ENCODE measurements around the gene SLC25A12. TPM values are rescaled to one million over a fixed set of nuclear protein-coding genes. Genes with fewer than 3 reads are reported as not detected.

Gene SLC25A12
- total RNA-seq, 2 experiments from 2014 or later: 28.1 to 32.3 TPM

DNA sequence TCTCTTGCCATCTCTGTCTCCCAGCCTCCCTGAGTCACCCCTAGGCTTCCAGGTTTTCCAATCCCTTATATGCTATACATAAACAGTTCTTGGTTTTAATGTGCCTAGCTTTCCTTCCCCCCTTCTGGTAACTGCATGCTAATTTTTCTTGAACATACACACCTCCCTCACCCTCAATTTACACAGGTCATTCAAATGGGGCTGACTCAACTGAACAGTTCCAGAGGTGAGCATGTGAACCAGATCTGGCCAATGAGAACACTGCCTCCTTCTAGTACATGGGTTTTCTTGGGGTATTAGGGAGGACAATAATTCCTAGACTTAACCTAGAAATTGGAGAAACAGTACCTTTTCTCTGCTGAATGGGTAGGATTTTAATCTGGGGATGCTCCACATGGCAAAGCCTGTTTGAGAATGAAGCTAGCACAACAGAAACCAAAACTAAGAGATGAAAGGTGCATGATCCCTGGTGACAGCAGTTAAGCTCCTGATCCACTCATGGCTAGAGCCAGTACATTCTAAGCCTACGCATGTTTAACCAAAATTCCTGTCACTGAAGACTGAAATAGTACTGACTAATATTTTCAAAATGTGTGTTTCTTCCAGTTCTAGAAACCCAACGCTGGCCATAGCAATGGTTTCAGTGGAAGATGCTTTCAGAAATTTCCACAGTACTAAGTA is 11.8 kb downstream of the SLC25A12 start:
- no peak overlapping the region for H3K4me3 ChIP-seq (ENCODE audit: low read depth, low read length, poor library complexity, severe bottlenecking)
- CTCF ChIA-PET (ENCODE audit: unreplicated experiment): no interaction called here

DNA sequence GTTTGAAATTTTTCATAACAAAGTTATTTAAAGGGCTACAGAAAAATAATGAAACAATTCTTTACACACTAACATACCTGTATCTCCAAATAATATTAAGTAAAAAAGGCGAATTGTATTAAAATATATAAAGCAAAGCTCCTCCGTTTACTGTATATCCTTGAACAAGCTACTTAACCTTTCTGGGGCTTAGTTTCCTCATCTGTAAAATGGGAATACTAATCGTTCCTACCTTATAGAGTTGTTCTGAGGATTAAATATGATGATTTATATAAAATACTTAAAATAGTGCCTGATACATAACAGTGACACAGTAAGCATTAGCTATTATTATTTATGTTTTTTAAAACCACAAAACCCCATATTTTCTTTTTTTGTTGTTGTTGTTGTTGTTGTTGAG is 13.3 kb downstream of the SLC25A12 start:
- no peaks in the 10 kb centered on the region for H3K4me1 ChIP-seq (ENCODE audit: insufficient read depth, low read length, poor library complexity, severe bottlenecking)
- peaks cover 49% of the 10 kb centered on the region for H3K79me2 ChIP-seq (ENCODE audit: insufficient read depth, low read depth, low read length)
- H3K4me3 ChIP-seq (ENCODE audit: low read depth, low read length, poor library complexity, severe bottlenecking): no peak overlapping the region
- H4K20me1 ChIP-seq (ENCODE audit: insufficient read depth, low read length): peaks cover 9% of the 10 kb centered on the region; the same call in 1 of the 2 replicates
- H3K36me3 ChIP-seq (ENCODE audit: insufficient read depth, low read length): peaks cover 49% of the 10 kb centered on the region
- no peak overlapping the region for H3K4me2 ChIP-seq (ENCODE audit: low read length)
- TF ChIP-seq, protein P1, sequence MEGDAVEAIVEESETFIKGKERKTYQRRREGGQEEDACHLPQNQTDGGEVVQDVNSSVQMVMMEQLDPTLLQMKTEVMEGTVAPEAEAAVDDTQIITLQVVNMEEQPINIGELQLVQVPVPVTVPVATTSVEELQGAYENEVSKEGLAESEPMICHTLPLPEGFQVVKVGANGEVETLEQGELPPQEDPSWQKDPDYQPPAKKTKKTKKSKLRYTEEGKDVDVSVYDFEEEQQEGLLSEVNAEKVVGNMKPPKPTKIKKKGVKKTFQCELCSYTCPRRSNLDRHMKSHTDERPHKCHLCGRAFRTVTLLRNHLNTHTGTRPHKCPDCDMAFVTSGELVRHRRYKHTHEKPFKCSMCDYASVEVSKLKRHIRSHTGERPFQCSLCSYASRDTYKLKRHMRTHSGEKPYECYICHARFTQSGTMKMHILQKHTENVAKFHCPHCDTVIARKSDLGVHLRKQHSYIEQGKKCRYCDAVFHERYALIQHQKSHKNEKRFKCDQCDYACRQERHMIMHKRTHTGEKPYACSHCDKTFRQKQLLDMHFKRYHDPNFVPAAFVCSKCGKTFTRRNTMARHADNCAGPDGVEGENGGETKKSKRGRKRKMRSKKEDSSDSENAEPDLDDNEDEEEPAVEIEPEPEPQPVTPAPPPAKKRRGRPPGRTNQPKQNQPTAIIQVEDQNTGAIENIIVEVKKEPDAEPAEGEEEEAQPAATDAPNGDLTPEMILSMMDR (conservative IDR thresholded peaks at IDR 0.05; ENCODE audit: low read length): no peak
- no peak for TF ChIP-seq EZH2phosphoT487 (IDR thresholded peaks at IDR 0.05; ENCODE audit: borderline replicate concordance, low read depth, low read length)
- no peak overlapping the region for H3K27ac ChIP-seq (ENCODE audit: low read depth, low read length, poor library complexity, severe bottlenecking)
- ChIA-PET POLR2A (interaction anchor here (0.6 to 4.4 kb wide), 7 partner anchors 12 to 1816 kb away, joined by 3 to 24 read pairs (median 3); partner anchors contain the start of gene SLC25A12), CTCF (ENCODE audit: unreplicated experiment) (no interaction called here)
- intact Hi-C loops (cut with micrococcal nuclease; ENCODE audit: unreplicated experiment): no loop called here
- H2AFZ ChIP-seq (ENCODE audit: low read length): no peak overlapping the region
- H3K9me3 ChIP-seq (ENCODE audit: low read length): no peaks in the 10 kb centered on the region
- no TSS peak for BruUV-seq (replicated peaks)
- H3K9me2 ChIP-seq (ENCODE audit: insufficient read depth, low read length): no peaks in the 10 kb centered on the region
- DNase-seq (ENCODE audit: low spot score): no peak

More for the DNA sequence above, 11.8 kb downstream of the SLC25A12 start:
- Histone ChIP-seq H4K20me1 (ENCODE audit: insufficient read depth, low read length) (peaks cover 9% of the 10 kb centered on the region; the same call in 1 of the 2 replicates), H3K4me2 (ENCODE audit: low read length) (no peak overlapping the region), H3K36me3 (ENCODE audit: insufficient read depth, low read length) (peaks cover 43% of the 10 kb centered on the region), H3K4me1 (ENCODE audit: insufficient read depth, low read length, poor library complexity, severe bottlenecking) (no peaks in the 10 kb centered on the region), H3K79me2 (ENCODE audit: insufficient read depth, low read depth, low read length) (peaks cover 41% of the 10 kb centered on the region), H2AFZ (ENCODE audit: low read length) (no peak overlapping the region), H3K27ac (ENCODE audit: low read depth, low read length, poor library complexity, severe bottlenecking) (no peak overlapping the region), H3K9me3 (ENCODE audit: low read length) (no peaks in the 10 kb centered on the region), H3K9me2 (ENCODE audit: insufficient read depth, low read length) (no peaks in the 10 kb centered on the region)
- no peak for TF ChIP-seq EZH2phosphoT487 (IDR thresholded peaks at IDR 0.05; ENCODE audit: borderline replicate concordance, low read depth, low read length)
- TF ChIP-seq, protein P1 (conservative IDR thresholded peaks at IDR 0.05; ENCODE audit: low read length): no peak
- no TSS peak for BruUV-seq (replicated peaks)
- DNase-seq (ENCODE audit: low spot score): no peak
- POLR2A ChIA-PET: interaction anchor here (0.6 to 4.4 kb wide), 3 partner anchors 10 to 189 kb away, joined by 3 to 24 read pairs (median 3); partner anchors contain the start of gene SLC25A12
- intact Hi-C loops (cut with micrococcal nuclease; ENCODE audit: unreplicated experiment): no loop called here

DNA sequence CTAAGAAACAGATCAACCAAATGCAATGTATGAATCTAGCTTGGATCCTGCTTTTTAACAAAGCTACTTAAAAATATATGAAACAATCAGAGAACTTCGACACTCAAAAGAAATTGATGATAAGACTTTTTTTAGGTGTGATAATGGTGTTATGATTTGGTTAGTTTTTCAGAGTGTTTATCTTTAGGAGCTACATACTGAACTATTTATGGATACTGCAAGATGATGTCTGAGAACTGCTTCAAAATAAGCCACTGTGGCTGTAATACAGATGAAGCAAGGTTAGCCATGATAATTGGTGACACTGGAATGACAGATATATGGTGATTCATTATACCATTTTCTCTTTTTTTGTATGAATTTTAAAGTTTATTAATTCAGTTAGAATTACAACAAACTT is 14.2 kb downstream of the SLC25A12 start:
- intact Hi-C loops (cut with micrococcal nuclease; ENCODE audit: unreplicated experiment): no loop called here
- Histone ChIP-seq H3K4me3 (ENCODE audit: low read depth, low read length, poor library complexity, severe bottlenecking) (no peak overlapping the region), H3K9me2 (ENCODE audit: insufficient read depth, low read length) (no peaks in the 10 kb centered on the region), H3K79me2 (ENCODE audit: insufficient read depth, low read depth, low read length) (peaks cover 49% of the 10 kb centered on the region), H3K4me1 (ENCODE audit: insufficient read depth, low read length, poor library complexity, severe bottlenecking) (no peaks in the 10 kb centered on the region), H3K4me2 (ENCODE audit: low read length) (no peak overlapping the region), H3K36me3 (ENCODE audit: insufficient read depth, low read length) (peaks cover 53% of the 10 kb centered on the region), H2AFZ (ENCODE audit: low read length) (no peak overlapping the region), H4K20me1 (ENCODE audit: insufficient read depth, low read length) (peaks cover 9% of the 10 kb centered on the region; the same call in 1 of the 2 replicates), H3K9me3 (ENCODE audit: low read length) (no peaks in the 10 kb centered on the region), H3K27ac (ENCODE audit: low read depth, low read length, poor library complexity, severe bottlenecking) (no peak overlapping the region)
- TF ChIP-seq EZH2phosphoT487 (IDR thresholded peaks at IDR 0.05; ENCODE audit: borderline replicate concordance, low read depth, low read length): no peak
- TF ChIP-seq, protein P1 (conservative IDR thresholded peaks at IDR 0.05; ENCODE audit: low read length): no peak
- BruUV-seq (replicated peaks): no TSS peak
- POLR2A ChIA-PET: interaction anchor here (1.0 to 1.3 kb wide), 2 partner anchors 12 to 13 kb away, joined by 3 to 9 read pairs; no protein-coding TSS in a partner anchor
- CTCF ChIA-PET (ENCODE audit: unreplicated experiment): no interaction called here
- no peak for DNase-seq (ENCODE audit: low spot score)

Measured in OCI-LY7 (cell line).